Islet of Langerhans (tissue), 1 donor: Measurements from ENCODE around the gene SLC40A1.
A peak's percentile ranks its signal among the peaks of the same experiment; 100 is the strongest.

ENCODE experiments used
- FAIRE-seq: peaks from one replicate; lab custom pipeline; 2011; peaks lifted over from hg19 to GRCh38; lab: Jason Lieb, UNC

SLC40A1 gene

DNA sequence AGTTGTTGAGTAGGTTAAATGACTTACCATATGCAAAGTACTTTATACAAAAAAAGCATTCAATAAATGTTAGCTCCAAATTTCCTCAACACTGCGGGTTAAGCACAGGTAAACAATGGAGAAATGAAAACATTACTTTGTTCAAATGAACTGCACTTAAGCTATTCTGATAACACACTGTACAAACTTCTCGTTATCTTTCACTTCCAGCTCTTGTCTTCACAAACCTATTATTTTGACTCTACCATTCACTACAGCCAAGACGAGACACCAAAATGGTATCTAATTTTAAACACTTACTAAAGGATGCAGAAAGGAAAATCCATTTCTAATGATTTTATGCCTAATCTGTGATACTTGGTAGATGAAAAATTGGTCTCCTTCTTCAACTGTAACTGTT lies 43.8 kb downstream of the SLC40A1 start:
- no peak for FAIRE-seq

DNA sequence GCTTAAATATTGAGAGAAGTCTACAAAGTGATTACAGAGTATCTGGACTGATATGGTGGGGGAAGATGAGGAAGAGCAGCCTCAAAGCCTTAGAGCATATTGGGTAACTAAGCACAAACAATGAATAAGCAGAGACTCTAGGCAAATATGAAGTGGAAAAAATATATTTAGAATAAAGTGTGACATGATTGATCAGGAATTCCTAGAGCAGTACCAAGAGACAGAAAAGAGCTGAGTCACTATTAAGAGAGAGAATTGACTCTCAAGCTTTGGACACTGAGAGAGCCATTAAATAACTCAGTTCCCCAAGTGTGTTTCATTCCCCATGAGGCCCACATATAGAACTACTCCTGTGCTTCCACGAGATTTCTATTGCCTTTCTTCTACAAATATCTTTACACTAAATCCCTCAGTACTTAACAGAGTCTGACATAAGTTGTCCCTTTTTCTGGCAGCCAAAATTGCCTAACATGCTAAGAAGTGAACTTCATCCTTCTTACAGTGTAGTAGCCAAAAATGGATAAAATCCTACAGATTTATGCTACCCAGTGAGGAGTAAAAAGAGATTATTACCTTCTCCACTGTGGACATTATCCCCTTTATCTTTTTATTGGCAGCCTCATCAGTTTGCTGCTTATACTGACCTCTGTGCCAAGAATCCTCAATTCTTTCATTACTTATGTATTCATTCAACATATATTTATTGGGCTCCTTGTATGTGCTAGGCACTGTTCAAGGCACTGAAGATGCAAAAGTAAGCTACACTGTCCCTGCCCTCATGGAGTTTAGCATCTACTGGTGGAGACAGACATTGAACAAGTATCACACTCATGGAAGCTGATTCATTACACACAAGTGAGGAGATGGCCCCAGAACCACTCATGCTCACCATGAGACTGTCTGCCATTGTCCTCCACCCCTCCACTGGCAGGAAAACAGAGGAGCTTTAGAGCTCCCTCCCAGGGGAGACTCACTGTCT lies 45.4 kb downstream of the SLC40A1 start:
- peak; percentile 86 for FAIRE-seq

- FAIRE-seq: no peak
Measured at GRCh38 chr2:189533288-189534035, 47.1 kb downstream of the SLC40A1 start.

GRCh38 chr2:189530965-189531637 lies 49.5 kb downstream of the SLC40A1 start:
- no peak for FAIRE-seq

- no peak for FAIRE-seq
Measured at GRCh38 chr2:189528617-189529016, 52.0 kb downstream of the SLC40A1 start.

GRCh38 chr2:189527812-189528592 lies 52.6 kb downstream of the SLC40A1 start:
- no peak for FAIRE-seq

DNA sequence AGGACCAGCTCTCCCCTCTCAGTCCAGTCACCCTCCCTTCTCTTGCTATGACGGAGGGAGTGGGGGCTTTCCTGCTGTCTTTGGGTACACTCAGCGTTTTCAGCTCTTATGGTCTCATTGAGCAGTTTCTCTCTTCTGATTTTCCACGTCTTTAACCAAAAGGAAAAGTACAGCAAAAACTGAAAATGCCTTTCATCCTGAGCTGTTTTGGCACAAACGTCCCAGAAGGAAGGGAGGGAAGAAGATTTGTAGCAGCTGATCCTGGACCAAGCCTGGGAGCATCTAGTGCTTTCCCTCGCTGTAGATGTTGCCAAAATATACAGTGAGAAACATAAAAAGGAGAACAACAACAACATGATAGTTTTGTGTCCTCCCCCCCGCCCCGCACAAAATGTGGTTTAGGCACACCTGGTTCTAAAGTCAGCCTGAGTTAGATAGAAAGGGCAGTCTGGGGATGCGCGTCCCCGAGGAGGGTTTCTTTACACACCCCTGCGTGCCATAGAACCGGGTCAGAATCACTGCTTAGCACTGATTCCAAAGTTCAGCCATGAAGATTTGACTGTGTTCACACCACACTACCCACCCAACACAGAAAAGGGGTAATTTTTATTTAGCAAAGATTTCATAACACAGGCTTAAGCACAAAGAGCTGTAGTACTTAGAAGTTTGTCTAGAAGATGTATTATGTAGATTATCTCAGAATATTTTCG lies 53.4 kb downstream of the SLC40A1 start:
- FAIRE-seq: no peak

- no peak for FAIRE-seq
Measured at GRCh38 chr2:189526241-189526640, 54.3 kb downstream of the SLC40A1 start.

DNA sequence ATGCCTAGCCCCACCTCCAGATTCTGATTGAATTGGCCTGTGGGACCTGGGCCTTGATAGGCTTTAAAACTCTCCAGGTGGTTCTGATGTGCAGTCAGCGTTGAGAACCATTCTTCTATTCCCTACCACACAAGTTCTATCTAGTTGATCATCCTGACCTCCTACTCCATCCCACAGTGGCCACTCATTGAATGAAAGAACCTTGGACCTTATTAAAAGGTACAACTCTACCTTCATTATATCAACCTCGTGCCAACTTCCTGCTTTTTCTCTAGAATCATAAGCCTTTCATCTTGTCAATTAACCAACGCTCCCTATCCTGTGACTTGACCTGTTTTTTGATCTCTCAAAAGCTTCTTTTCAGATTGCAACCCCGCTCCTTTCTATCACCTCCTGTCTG lies 55.8 kb downstream of the SLC40A1 start:
- no peak for FAIRE-seq

DNA sequence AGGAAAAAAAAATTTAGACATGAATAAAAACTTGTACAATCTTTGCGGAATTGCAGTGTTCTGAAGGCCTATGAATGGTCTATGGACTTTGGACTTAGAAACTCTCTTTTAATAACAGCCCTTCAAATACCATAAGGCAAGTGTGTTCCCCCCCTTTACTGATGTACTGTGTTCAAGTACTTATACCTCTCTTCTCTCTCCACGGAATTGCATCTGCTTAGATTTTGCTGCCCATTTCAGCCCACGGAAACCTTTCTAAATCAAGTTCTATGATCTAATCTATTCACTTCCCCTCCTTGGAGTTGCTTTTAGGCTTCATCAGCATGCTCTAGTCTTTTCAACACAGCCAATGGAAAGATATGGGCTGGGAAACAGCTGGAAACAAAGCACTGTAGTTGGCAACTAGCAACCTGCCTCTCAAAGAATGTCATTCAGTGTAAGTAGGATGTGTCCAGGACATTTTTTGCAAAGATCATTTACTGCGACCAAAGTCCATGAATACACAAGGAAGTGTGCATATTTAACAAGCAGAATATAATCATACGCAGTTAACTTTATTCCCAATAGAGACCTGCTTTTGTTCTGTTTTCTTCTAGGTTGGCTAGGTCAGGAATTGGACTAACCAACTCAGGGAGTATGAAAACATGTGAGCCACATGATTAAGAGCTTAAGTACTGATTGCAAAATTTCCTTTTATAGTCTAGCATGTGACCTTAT lies 58.0 kb downstream of the SLC40A1 start:
- no peak for FAIRE-seq

- no peak for FAIRE-seq
Measured at GRCh38 chr2:189521699-189522434, 58.7 kb downstream of the SLC40A1 start.

DNA sequence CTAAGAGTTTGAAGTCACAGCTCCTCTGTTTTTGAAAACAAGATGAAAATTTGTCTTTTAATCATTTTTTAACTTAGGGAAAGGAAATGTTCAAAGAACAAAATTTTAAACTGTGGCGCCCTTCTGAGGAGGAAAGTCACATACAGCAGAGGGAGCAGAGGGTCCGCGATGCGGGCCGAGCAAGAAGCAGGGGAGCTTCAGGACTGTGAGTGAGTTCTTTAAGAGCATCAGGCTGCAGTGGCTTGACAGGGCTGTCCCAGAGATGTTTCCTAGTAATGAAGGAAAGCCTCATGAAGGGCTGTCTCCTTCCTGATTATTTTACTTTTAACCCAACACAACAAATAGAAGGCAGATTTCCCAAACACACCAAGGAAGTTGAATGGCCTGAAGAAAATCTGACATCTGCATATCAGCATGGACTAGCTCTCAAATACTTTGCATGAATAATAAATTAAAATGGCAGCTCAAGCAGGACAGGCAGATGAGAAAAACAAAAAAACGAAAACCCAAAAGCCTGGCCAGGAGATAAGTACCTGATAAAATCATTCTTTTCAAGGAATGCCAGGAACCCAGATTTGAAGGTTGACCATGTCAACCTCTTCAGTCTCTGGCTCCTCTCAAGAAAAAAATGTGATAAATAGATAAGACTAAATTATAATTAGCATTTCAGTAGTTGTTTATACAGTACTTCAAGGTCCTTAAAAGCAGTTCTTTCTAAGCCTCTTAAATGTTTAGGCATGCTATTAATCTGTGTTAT lies 60.8 kb downstream of the SLC40A1 start:
- FAIRE-seq: no peak

DNA sequence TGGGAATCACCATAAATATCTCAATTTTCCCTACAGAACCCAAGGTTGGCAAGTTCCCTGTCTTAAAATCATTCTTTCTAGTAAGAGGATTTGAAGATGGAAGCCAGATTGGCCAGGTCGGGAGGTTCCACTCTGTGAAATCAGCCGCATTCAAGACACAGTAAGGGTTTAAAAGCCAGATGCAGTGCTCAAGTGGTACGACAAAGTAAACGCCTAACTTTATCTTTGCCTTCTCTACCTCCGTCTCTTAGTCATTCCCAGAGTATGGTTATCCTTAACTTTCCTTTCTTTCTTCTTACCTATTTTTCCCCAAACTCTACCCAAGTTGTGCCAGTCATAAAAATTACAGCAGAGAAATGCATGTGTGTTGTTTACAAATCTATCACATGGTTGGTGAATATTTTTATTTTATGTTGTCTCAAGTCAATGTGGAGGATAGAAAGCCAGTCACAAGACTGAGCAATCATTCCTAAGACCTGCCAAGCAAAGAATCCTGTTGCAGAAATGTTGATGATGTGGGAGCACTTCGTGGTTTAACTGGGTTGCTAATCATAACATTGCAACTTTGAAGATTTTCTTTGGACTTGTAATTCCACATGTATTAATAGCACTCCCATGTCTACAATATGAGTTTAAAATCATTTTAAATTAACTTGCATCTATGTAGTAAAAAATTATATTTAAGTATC lies 62.6 kb downstream of the SLC40A1 start:
- FAIRE-seq: no peak

- no peak for FAIRE-seq
Measured at GRCh38 chr2:189516546-189516945, 64.0 kb downstream of the SLC40A1 start.

DNA sequence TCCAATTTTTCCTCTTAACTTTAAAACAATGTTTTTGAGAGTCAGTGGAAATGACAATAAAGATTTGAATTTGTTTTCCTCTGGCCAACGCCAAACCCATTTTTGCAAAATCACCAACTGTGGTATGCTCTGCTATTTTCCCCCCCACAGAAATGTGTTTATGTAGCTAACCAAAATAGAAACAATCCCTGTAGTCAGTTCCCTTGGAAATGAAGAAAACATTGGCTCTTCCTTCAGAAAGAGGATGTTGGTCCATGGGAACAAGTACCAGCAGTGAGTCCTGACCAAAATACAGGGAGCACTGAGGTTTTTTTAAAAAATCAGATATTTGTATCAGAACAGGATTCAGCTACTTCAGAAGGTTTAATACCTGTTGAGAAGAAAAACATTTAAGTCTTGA lies 65.3 kb downstream of the SLC40A1 start:
- FAIRE-seq: no peak

GRCh38 chr2:189514104-189514503 lies 66.5 kb downstream of the SLC40A1 start:
- FAIRE-seq: no peak

DNA sequence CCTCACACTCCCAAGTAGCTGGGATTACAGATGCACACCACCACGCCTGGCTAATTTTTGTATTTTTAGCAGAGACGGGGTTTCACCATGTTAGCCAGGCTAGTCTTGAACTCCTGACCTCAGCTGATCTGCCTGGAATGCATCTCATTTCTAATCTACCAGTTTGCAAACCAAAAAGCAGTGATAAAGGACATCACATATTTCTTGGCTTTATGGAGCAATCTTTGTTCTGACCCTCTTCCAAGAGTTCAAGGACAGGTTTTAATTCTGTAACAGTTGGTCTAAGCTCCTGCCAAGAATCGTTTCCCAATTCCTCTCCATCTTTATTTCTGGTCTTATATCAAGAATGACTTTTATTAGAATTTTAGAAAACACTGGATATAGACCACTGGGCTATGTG lies 67.7 kb downstream of the SLC40A1 start:
- no peak for FAIRE-seq

GRCh38 chr2:189511960-189512319 lies 68.6 kb downstream of the SLC40A1 start:
- FAIRE-seq: peak; percentile 60
